ENCODE data around the gene FLAD1.
A peak's percentile ranks its signal among the peaks of the same experiment; 100 is the strongest.

Gene FLAD1

DNA sequence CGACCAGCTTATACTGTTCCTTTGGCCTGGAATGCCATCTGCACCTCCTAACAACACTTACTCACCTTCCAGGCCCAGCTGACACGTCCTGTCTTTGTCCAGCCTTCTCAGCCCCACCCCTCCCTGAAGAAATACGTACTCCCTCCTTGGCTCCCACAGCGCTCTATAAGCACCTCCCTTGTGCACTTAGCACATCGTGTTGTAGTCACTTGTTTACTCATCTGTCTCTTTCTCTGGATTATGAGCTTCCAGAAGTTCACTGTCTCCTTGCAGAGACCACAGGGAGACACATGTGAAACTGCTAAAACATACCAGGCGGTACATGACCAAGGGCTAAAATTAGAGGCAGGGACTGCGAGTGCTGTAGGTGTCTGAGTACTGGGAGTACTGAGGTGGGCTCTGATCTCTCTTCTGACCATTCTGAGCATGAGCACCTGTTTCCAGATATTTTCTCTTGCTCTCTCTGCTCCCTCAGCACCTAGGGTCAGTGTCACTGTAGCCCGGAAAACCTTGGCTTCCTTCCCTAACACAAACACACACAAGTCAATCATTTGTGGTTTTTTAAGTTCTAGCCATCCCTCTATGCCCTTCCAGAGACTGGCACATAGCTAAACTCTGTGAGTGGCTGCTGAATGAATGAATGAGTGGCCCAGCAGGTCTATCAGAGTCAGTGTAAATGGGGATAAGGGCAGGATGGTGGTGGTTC is 55.6 kb downstream of the FLAD1 start:
- peaks cover 14% of the 10 kb centered on the region for H3K4me1 ChIP-seq (ENCODE audit: insufficient read depth, poor library complexity, severe bottlenecking)
- TF ChIP-seq, protein P1, sequence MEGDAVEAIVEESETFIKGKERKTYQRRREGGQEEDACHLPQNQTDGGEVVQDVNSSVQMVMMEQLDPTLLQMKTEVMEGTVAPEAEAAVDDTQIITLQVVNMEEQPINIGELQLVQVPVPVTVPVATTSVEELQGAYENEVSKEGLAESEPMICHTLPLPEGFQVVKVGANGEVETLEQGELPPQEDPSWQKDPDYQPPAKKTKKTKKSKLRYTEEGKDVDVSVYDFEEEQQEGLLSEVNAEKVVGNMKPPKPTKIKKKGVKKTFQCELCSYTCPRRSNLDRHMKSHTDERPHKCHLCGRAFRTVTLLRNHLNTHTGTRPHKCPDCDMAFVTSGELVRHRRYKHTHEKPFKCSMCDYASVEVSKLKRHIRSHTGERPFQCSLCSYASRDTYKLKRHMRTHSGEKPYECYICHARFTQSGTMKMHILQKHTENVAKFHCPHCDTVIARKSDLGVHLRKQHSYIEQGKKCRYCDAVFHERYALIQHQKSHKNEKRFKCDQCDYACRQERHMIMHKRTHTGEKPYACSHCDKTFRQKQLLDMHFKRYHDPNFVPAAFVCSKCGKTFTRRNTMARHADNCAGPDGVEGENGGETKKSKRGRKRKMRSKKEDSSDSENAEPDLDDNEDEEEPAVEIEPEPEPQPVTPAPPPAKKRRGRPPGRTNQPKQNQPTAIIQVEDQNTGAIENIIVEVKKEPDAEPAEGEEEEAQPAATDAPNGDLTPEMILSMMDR (IDR thresholded peaks at IDR 0.05; ENCODE audit: poor library complexity, severe bottlenecking) = no peak
- H3K27ac ChIP-seq (ENCODE audit: poor library complexity, severe bottlenecking) = peak overlapping the region; percentile 58
- no peak overlapping the region for H3K4me3 ChIP-seq (ENCODE audit: severe bottlenecking)
- no peaks in the 10 kb centered on the region for H3K36me3 ChIP-seq (ENCODE audit: low read depth)
- H3K27me3 ChIP-seq (ENCODE audit: insufficient read depth, poor library complexity, severe bottlenecking) = no peaks in the 10 kb centered on the region
- no peaks in the 10 kb centered on the region for H3K9me3 ChIP-seq (ENCODE audit: severe bottlenecking)
- DNase-seq (ENCODE audit: low spot score) = peak; percentile 81
- ATAC-seq (ENCODE audit: low read depth) = peak; percentile 97

- H3K36me3 ChIP-seq (ENCODE audit: low read depth) = no peaks in the 10 kb centered on the region
- peak overlapping the region; percentile 58 for H3K27ac ChIP-seq (ENCODE audit: poor library complexity, severe bottlenecking)
- ATAC-seq (ENCODE audit: low read depth) = no peak
- peaks cover 14% of the 10 kb centered on the region for H3K4me1 ChIP-seq (ENCODE audit: insufficient read depth, poor library complexity, severe bottlenecking)
- H3K4me3 ChIP-seq (ENCODE audit: severe bottlenecking) = no peak overlapping the region
- H3K27me3 ChIP-seq (ENCODE audit: insufficient read depth, poor library complexity, severe bottlenecking) = no peaks in the 10 kb centered on the region
- no peak for DNase-seq (ENCODE audit: low spot score)
- H3K9me3 ChIP-seq (ENCODE audit: severe bottlenecking) = no peaks in the 10 kb centered on the region
- TF ChIP-seq, protein P1 (IDR thresholded peaks at IDR 0.05; ENCODE audit: poor library complexity, severe bottlenecking) = no peak
These were observed 56.1 kb downstream of the FLAD1 start for GRCh38 chr1:155039308-155039669.

GRCh38 chr1:155040358-155041093 is 57.4 kb downstream of the FLAD1 start:
- Histone ChIP-seq H3K4me3 (ENCODE audit: severe bottlenecking) (no peak overlapping the region), H3K4me1 (ENCODE audit: insufficient read depth, poor library complexity, severe bottlenecking) (peaks cover 20% of the 10 kb centered on the region), H3K9me3 (ENCODE audit: severe bottlenecking) (no peaks in the 10 kb centered on the region), H3K27me3 (ENCODE audit: insufficient read depth, poor library complexity, severe bottlenecking) (no peaks in the 10 kb centered on the region), H3K36me3 (ENCODE audit: low read depth) (no peaks in the 10 kb centered on the region), H3K27ac (ENCODE audit: poor library complexity, severe bottlenecking) (no peak overlapping the region)
- ATAC-seq (ENCODE audit: low read depth) (no peak), DNase-seq (ENCODE audit: low spot score) (no peak)
- TF ChIP-seq, protein P1 (IDR thresholded peaks at IDR 0.05; ENCODE audit: poor library complexity, severe bottlenecking) = no peak
